Measurements from ENCODE around the gene MOB1A. TPM values are rescaled to one million over a fixed set of nuclear protein-coding genes. Genes with fewer than 3 reads are reported as not detected.
"Not testable (repeated sequence)": the region's sequence is repeated elsewhere in the genome, so short reads cannot be mapped to it uniquely, and the experiment has no call there.

Gene MOB1A
- total RNA-seq, 1 donor from 2014 or later = 96.4 TPM

DNA sequence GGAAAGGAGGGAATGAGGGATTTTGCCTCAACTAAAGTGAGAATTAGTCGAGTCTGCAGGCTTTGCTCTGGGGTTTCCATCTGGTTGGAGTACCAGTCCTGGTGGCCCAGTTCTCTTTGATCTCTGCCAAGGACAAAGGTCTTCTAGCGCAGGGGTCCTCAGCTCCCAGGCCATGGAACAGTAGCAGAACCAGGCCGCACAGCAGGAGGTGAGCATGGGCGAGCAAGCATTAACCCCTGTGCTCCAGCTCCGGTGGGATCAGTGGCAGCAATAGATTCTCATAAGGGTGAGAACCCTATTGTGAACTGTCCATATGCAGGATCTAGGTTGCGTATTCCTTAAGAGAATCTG lies 43.6 kb upstream of the MOB1A start:
- Mint-ChIP-seq H3K27ac (no peak overlapping the region), H3K4me1 (peaks cover 7% of the 10 kb centered on the region)
- no peak for DNase-seq (ENCODE audit: low spot score in 2 of 2, unreplicated experiment in 2 of 2)

DNA sequence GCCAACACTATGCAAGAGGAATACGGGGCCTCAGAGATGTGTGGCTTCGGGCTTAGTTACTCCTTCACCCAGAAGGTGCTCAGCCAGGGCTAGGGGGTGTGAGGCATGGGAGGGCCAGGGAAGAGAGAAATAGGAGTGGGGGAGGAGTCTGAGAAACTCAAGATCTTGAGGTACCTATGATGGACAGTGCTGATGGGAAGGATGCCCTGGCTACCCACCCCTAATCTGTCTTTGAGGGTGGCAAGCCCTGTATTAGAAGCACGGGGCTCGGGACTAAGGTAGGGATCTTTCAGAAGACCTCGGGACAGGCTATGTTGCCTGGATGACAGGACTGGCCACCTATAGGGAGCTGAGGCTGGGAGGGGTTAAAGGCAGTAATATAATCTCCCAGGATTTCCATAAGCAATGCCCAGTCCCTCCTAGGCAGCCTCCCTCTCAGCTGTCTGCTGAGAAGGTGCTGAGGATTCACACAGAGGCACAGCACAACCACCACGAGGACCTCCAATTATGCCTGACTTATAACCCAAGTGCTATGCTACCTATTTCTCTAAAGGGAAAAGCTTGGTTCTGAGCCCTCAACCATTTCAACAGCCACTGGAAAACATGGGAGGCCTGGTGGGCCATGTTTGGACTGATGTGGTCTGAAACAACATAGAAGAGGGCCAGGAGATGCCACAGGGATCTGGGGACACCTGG lies 43.1 kb upstream of the MOB1A start:
- H3K36me3 Mint-ChIP-seq = peaks cover 5% of the 10 kb centered on the region
- TF ChIP-seq, protein P1, sequence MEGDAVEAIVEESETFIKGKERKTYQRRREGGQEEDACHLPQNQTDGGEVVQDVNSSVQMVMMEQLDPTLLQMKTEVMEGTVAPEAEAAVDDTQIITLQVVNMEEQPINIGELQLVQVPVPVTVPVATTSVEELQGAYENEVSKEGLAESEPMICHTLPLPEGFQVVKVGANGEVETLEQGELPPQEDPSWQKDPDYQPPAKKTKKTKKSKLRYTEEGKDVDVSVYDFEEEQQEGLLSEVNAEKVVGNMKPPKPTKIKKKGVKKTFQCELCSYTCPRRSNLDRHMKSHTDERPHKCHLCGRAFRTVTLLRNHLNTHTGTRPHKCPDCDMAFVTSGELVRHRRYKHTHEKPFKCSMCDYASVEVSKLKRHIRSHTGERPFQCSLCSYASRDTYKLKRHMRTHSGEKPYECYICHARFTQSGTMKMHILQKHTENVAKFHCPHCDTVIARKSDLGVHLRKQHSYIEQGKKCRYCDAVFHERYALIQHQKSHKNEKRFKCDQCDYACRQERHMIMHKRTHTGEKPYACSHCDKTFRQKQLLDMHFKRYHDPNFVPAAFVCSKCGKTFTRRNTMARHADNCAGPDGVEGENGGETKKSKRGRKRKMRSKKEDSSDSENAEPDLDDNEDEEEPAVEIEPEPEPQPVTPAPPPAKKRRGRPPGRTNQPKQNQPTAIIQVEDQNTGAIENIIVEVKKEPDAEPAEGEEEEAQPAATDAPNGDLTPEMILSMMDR (IDR thresholded peaks at IDR 0.05; ENCODE audit: unreplicated experiment) = no peak
- H3K4me3 Mint-ChIP-seq = no peak overlapping the region
- H3K9me3 Mint-ChIP-seq = no peaks in the 10 kb centered on the region
- H3K4me1 Mint-ChIP-seq = peaks cover 7% of the 10 kb centered on the region
- H3K27me3 Mint-ChIP-seq (ENCODE audit: low read depth) = no peaks in the 10 kb centered on the region
- DNase-seq (ENCODE audit: low spot score in 2 of 2, unreplicated experiment in 2 of 2) = no peak
- no peak overlapping the region for H3K27ac Mint-ChIP-seq

More for the DNA sequence above, 43.6 kb upstream of the MOB1A start:
- no peaks in the 10 kb centered on the region for H3K27me3 Mint-ChIP-seq (ENCODE audit: low read depth)
- peaks cover 5% of the 10 kb centered on the region for H3K36me3 Mint-ChIP-seq
- no peaks in the 10 kb centered on the region for H3K9me3 Mint-ChIP-seq
- TF ChIP-seq, protein P1 (IDR thresholded peaks at IDR 0.05; ENCODE audit: unreplicated experiment) = no peak
- no peak overlapping the region for H3K4me3 Mint-ChIP-seq

DNA sequence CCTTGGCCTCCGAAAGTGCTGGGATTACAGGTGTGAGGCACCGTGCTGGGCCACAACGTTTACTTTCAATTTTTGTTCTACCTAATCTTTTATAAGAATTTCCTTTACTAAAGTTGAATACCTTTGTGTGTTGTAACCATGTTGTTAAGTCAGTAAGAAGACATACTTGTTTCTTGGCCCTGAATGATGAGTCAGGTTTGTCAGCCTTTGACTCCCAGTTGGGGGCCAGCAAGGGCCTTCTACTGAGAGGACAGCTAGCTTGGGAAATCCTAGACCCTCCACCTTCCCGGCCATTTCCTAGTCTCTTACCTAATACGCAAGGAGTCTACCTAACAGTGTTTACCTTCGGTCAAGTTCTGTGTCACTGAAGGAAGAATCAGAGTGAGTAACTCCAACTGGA lies 42.4 kb upstream of the MOB1A start:
- H3K9me3 Mint-ChIP-seq = no peaks in the 10 kb centered on the region
- H3K27ac Mint-ChIP-seq = no peak overlapping the region
- peaks cover 2% of the 10 kb centered on the region for H3K4me1 Mint-ChIP-seq
- H3K27me3 Mint-ChIP-seq (ENCODE audit: low read depth) = no peaks in the 10 kb centered on the region
- TF ChIP-seq, protein P1 (IDR thresholded peaks at IDR 0.05; ENCODE audit: unreplicated experiment) = no peak
- peaks cover 6% of the 10 kb centered on the region for H3K36me3 Mint-ChIP-seq
- DNase-seq (ENCODE audit: low spot score in 2 of 2, unreplicated experiment in 2 of 2) = no peak
- H3K4me3 Mint-ChIP-seq = no peak overlapping the region

DNA sequence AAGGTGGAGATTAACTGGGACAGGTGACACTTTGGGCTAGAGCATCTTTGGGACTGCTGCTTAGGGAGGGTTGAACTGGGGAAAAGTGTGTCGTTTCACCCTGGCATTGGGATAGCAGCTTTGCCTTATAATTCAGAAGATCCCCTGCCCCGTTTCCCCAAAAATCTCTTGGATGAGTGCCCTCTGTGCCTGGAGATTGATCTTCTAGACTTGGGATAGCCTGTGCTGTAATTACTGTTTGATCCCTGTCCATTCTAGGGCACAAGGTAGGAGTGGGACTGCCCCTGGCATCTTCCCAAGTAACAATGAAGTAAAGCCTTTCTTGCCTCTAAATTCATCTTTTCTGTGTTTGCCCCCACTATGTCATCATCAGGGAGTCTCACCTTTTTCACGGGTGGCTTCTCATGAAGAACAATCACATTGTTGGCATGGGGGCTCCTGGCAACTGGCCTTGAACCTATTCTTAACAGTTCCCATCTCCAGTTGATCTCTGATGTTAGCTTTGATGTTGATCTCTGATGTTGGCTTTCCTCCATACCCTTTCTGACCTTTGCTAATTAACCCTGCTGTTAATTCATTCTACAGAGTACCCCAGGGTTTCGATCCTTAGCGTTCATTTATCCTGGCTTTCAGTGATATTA lies 41.3 kb upstream of the MOB1A start:
- DNase-seq (ENCODE audit: low spot score in 2 of 2, unreplicated experiment in 2 of 2) = no peak
- Mint-ChIP-seq H3K4me3 (no peak overlapping the region), H3K27ac (no peak overlapping the region), H3K36me3 (peaks cover 9% of the 10 kb centered on the region), H3K4me1 (no peaks in the 10 kb centered on the region), H3K9me3 (no peaks in the 10 kb centered on the region), H3K27me3 (ENCODE audit: low read depth) (no peaks in the 10 kb centered on the region)
- TF ChIP-seq, protein P1 (IDR thresholded peaks at IDR 0.05; ENCODE audit: unreplicated experiment) = no peak

DNA sequence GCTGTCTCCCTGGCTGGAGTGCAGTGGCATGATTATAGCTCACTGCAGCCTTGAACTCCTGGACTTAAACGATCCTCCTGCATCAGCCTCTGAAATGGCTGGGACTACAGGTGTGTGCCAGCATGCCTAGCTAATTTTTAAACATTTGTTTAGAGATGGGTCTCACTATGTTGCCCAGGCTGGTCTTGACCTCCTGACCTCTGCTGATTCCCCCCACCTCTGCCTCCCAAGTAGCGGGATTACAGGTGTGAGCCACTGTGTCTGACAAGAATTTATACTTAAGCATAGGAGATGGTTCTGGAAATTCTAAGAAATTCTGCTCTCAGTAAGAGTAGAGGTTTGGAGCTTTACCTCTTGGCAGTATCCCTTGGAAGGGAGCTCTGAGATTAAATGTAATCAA lies 38.0 kb upstream of the MOB1A start:
- no peak overlapping the region for H3K4me3 Mint-ChIP-seq
- no peaks in the 10 kb centered on the region for H3K27me3 Mint-ChIP-seq (ENCODE audit: low read depth)
- H3K4me1 Mint-ChIP-seq = no peaks in the 10 kb centered on the region
- H3K9me3 Mint-ChIP-seq = no peaks in the 10 kb centered on the region
- TF ChIP-seq, protein P1 (IDR thresholded peaks at IDR 0.05; ENCODE audit: unreplicated experiment) = no peak
- peaks cover 9% of the 10 kb centered on the region for H3K36me3 Mint-ChIP-seq
- no peak for DNase-seq (ENCODE audit: low spot score in 2 of 2, unreplicated experiment in 2 of 2)
- no peak overlapping the region for H3K27ac Mint-ChIP-seq

DNA sequence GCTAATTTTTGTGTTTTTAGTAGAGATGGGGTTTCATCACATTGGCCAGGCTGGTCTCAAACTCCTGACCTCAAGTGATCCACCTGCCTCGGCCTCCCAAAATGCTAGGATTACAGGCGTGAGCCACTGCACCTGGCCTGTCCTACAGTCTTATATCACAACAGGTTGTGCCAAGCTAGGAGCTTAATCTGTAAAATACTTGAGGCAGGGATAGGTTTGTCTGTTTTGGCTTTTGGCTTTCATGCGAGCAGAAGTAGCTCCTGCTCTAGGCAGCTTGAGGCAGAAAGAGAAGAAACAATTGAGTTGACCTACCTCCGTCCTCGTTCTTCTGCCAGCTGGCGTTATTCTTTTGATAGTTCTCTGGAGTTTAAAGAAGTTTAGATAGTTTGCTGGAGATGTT lies 37.1 kb upstream of the MOB1A start:
- not testable (repeated sequence) for H3K27me3 Mint-ChIP-seq (ENCODE audit: low read depth); H3K4me1 Mint-ChIP-seq; H3K9me3 Mint-ChIP-seq; H3K27ac Mint-ChIP-seq; H3K4me3 Mint-ChIP-seq; DNase-seq (ENCODE audit: low spot score in 2 of 2, unreplicated experiment in 2 of 2)
- H3K36me3 Mint-ChIP-seq = peaks cover 14% of the 10 kb centered on the region
